Measurements from ENCODE around the gene SORCS2. TPM values are rescaled to one million over a fixed set of nuclear protein-coding genes. Genes with fewer than 3 reads are reported as not detected.

SORCS2 gene
- total and polyA plus RNA-seq, 2 of the 8 experiments (the other 6 are each of a cell fraction or from before 2014, with no cell fraction given) = 0.36 to 1.8 TPM

- no peak for TF ChIP-seq CTCF (IDR thresholded peaks at IDR 0.05; ENCODE audit: control extremely low read depth in 1 of 3, insufficient read depth in 1 of 3, low read depth in 1 of 3, low read length in 3 of 3)
- no peak for TF ChIP-seq TCF12 (IDR thresholded peaks at IDR 0.05; ENCODE audit: low read depth, low read length)
- no peak for TF ChIP-seq SIRT6 (IDR thresholded peaks at IDR 0.05; ENCODE audit: low read length)
These were observed 470.8 kb downstream of the SORCS2 start (continued) for GRCh38 chr4:7663075-7663541.
